ENCODE data around the gene FAM20B. TPM values are rescaled to one million over a fixed set of nuclear protein-coding genes. Genes with fewer than 3 reads are reported as not detected.

The FAM20B gene
- total and polyA plus RNA-seq, 2 of the 13 experiments (the other 11 are each of a cell fraction or from before 2014, with no cell fraction given): 13.8 to 26.9 TPM

- TF ChIP-seq ZNF646 (CRISPR knock-in tag; IDR thresholded peaks at IDR 0.05) (no peak), TSC22D2 (CRISPR knock-in tag; IDR thresholded peaks at IDR 0.05; ENCODE audit: borderline replicate concordance) (no peak), TBX3 (IDR thresholded peaks at IDR 0.05; ENCODE audit: borderline replicate concordance) (no peak), CCDC6 (CRISPR knock-in tag; IDR thresholded peaks at IDR 0.05) (no peak), ZNF564 (CRISPR knock-in tag; IDR thresholded peaks at IDR 0.05) (no peak), KAT8 (CRISPR knock-in tag; IDR thresholded peaks at IDR 0.05) (0 out of 2 replicates have a peak, but pooled peaks have one; percentile 23), SP1 (IDR thresholded peaks at IDR 0.05) (no peak), SP1 (CRISPR knock-in tag; IDR thresholded peaks at IDR 0.05) (no peak), HIC2 (CRISPR knock-in tag; IDR thresholded peaks at IDR 0.05; ENCODE audit: low read depth) (0 out of 2 replicates have a peak, but pooled peaks have one; percentile 31), ZBTB34 (CRISPR knock-in tag; IDR thresholded peaks at IDR 0.05) (no peak), ZNF883 (CRISPR knock-in tag; IDR thresholded peaks at IDR 0.05; ENCODE audit: not compliant biosample characterization) (no peak), RARA (CRISPR knock-in tag; IDR thresholded peaks at IDR 0.05) (no peak), ELF3 (CRISPR knock-in tag; IDR thresholded peaks at IDR 0.05) (no peak), SMYD3 (CRISPR knock-in tag; IDR thresholded peaks at IDR 0.05) (no peak), ZFYVE20 (CRISPR knock-in tag; IDR thresholded peaks at IDR 0.05; ENCODE audit: borderline replicate concordance, low read depth) (no peak), RBFOX2 (IDR thresholded peaks at IDR 0.05; ENCODE audit: low read depth, low read length) (no peak), HNRNPUL1 (IDR thresholded peaks at IDR 0.05; ENCODE audit: low read depth, low read length) (no peak), MZF1 (CRISPR knock-in tag; IDR thresholded peaks at IDR 0.05; ENCODE audit: borderline replicate concordance) (no peak), ZNF414 (CRISPR knock-in tag; IDR thresholded peaks at IDR 0.05) (no peak), ARNT2 (CRISPR knock-in tag; IDR thresholded peaks at IDR 0.05; ENCODE audit: low read depth) (peak; percentile 31; the same call in 1 of the 2 replicates)
Observed at GRCh38 chr1:179002552-179003345, 22.9 kb upstream of the FAM20B start (continued).
